ENCODE measurements around the gene SLC39A9.

DNA sequence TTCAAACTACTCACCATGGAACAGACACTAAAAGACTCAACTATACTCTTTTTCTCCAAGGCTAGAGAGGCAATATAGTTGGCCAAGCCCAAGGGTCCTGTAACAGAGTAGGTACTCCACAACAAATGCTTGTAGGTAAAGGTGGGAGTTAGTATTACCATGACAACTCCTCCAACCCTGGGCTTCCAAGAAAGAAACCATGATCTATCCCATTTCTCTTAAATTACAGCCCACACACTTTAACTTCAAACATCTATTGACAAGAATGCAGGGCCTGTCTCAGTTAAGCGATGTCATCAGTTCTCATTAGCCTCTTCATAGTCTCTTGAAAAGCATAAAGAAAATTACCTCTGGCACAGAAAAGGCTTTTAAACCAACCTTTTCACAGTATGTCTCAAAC, 25.4 kb upstream of the SLC39A9 start:
- TF ChIP-seq TAF1 (IDR thresholded peaks at IDR 0.05; ENCODE audit: low read depth, low read length) (no peak), POLR2AphosphoS5 (IDR thresholded peaks at IDR 0.05; ENCODE audit: low read depth, low read length) (no peak), POLR2A (IDR thresholded peaks at IDR 0.05; ENCODE audit: low read depth, low read length) (no peak), POU2F2 (IDR thresholded peaks at IDR 0.05; ENCODE audit: low read depth, low read length) (no peak)
